ENCODE data around the gene CENPL. TPM values are rescaled to one million over a fixed set of nuclear protein-coding genes. Genes with fewer than 3 reads are reported as not detected.
"Not testable (repeated sequence)": the region's sequence is repeated elsewhere in the genome, so short reads cannot be mapped to it uniquely, and the experiment has no call there.

CENPL gene
- total and polyA plus RNA-seq, 2 of the 4 experiments (the other 2 are of a cell fraction): 6.3 to 21.1 TPM

- H4K20me1 ChIP-seq (ENCODE audit: insufficient read depth, low read length); H3K4me3 ChIP-seq (ENCODE audit: insufficient read depth, low read depth, low read length); H3K27ac ChIP-seq (ENCODE audit: insufficient read depth, low read length); BruUV-seq (replicated peaks); H2BK120ac ChIP-seq (ENCODE audit: low read depth, low read length); H4K91ac ChIP-seq (ENCODE audit: insufficient read depth, low read depth, low read length); H3K18ac ChIP-seq (ENCODE audit: low read depth, low read length); H4K8ac ChIP-seq (ENCODE audit: low read depth in 2 of 2, low read length in 2 of 2); H3K23ac ChIP-seq (ENCODE audit: low read depth, low read length); H3K4me1 ChIP-seq (ENCODE audit: control insufficient read depth, insufficient read depth, low read length); H2AK5ac ChIP-seq (ENCODE audit: low read depth, low read length); H3K27me3 ChIP-seq (ENCODE audit: control insufficient read depth, insufficient read depth, low read length); intact Hi-C loops (cut with micrococcal nuclease); H3K56ac ChIP-seq (ENCODE audit: extremely low read depth, insufficient read depth, low read length); in situ Hi-C loops (cut with MboI; ENCODE audit: low sequenced_read_pairs); H3K9me3 ChIP-seq (ENCODE audit: control insufficient read depth, insufficient read depth, low read length); H3K9ac ChIP-seq (ENCODE audit: low read depth, low read length); H2AFZ ChIP-seq (replicated peaks; ENCODE audit: low read length, poor library complexity); H4K5ac ChIP-seq (ENCODE audit: low read depth, low read length); H2AK9ac ChIP-seq (replicated peaks; ENCODE audit: low read depth, low read length, poor library complexity); H3K9me1 ChIP-seq (ENCODE audit: insufficient read depth, low read length); dilution Hi-C loops (cut with HindIII; ENCODE audit: low sequenced_read_pairs, unreplicated experiment); DNase-seq; H3K4me2 ChIP-seq (ENCODE audit: low read depth, low read length); H2BK5ac ChIP-seq (ENCODE audit: low read depth, low read length, poor library complexity, severe bottlenecking); POLR2A ChIA-PET (ENCODE audit: unreplicated experiment); CTCF ChIA-PET; H3K14ac ChIP-seq (replicated peaks; ENCODE audit: low read depth, low read length); H3K4ac ChIP-seq (ENCODE audit: low read depth, low read length); H2BK15ac ChIP-seq (ENCODE audit: low read depth, low read length); ATAC-seq (ENCODE audit: low read depth); H3K36me3 ChIP-seq (ENCODE audit: control insufficient read depth, insufficient read depth, low read length); H2BK20ac ChIP-seq (ENCODE audit: low read depth, low read length): not testable (repeated sequence)
- WGBS, 2 experiments (ENCODE audit: extremely low coverage in 2 of 2, insufficient read length in 1 of 2): 100% methylated on average over 2 of the region's 5 CpGs; no CpG with 5 or more reads in 1 of the 2 experiments
- H3K79me1 ChIP-seq (ENCODE audit: low read depth in 1 of 2, low read length in 2 of 2): peaks cover 8 to 16% of the 10 kb centered on the region in 2 experiments; a peak in 3 of 4 replicates
These were observed 11.0 kb downstream of the CENPL start for GRCh38 chr1:173813654-173814053.
